NB4 (cell line): ENCODE measurements around the gene SEZ6L.

Experiments
- POLR2A ChIP-seq: IDR thresholded peaks from 2 replicates; pipeline ENCODE4 v1.6.1; 2011; ENCODE audit warnings: mild to moderate bottlenecking; ENCODE audit not compliant: insufficient read length; ENCODE audit errors: extremely low read depth
- TF ChIP-seq, protein P1 (sequence below): IDR thresholded peaks from one replicate; pipeline ENCODE4 v1.5.1; 2012; ENCODE audit warnings: low read depth, low read length
- TF ChIP-seq, protein P2 (sequence below): IDR thresholded peaks from 2 replicates; pipeline ENCODE4 v1.6.1; 2011; ENCODE audit warnings: low read depth, low read length

DNA sequence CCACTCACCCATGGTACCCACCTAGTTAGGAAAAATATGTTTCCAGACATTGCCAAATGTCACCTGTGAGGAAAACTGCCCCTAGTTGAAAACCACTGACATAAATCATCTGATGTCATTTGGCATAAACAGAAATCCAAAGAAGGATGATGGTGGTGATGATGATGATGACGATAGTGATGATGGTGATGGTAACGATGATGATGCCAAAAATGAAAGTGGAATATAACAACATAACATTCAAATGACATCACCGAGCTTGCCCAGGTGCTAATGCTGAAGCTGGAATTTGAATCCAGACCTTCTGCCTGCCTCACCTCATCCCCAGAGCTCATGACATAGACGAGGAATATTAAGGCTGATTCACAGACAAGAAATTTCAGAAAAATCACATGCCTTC is 167.5 kb downstream of the SEZ6L start:
- TF ChIP-seq, protein P1, sequence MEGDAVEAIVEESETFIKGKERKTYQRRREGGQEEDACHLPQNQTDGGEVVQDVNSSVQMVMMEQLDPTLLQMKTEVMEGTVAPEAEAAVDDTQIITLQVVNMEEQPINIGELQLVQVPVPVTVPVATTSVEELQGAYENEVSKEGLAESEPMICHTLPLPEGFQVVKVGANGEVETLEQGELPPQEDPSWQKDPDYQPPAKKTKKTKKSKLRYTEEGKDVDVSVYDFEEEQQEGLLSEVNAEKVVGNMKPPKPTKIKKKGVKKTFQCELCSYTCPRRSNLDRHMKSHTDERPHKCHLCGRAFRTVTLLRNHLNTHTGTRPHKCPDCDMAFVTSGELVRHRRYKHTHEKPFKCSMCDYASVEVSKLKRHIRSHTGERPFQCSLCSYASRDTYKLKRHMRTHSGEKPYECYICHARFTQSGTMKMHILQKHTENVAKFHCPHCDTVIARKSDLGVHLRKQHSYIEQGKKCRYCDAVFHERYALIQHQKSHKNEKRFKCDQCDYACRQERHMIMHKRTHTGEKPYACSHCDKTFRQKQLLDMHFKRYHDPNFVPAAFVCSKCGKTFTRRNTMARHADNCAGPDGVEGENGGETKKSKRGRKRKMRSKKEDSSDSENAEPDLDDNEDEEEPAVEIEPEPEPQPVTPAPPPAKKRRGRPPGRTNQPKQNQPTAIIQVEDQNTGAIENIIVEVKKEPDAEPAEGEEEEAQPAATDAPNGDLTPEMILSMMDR: no peak
- no peak for TF ChIP-seq POLR2A
- TF ChIP-seq, protein P2, sequence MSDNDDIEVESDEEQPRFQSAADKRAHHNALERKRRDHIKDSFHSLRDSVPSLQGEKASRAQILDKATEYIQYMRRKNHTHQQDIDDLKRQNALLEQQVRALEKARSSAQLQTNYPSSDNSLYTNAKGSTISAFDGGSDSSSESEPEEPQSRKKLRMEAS: no peak
